ENCODE measurements around the gene ABCF2. TPM values are rescaled to one million over a fixed set of nuclear protein-coding genes. Genes with fewer than 3 reads are reported as not detected.
A peak's percentile ranks its signal among the peaks of the same experiment; 100 is the strongest.

The ABCF2 gene
- total RNA-seq, 2 donors from 2014 or later: 27.9 to 28.0 TPM

- intact Hi-C loops (cut with DNase I, micrococcal nuclease): no loop called here
- DNase-seq: no peak
- no peak for ATAC-seq
These were observed 40.2 kb downstream of the ABCF2 start, which contains the start of gene ASB10 for GRCh38 chr7:151186640-151187408. ASB10 (minus strand) TSS chr7:151187250; CDS start chr7:151187130, 120 bp downstream.

- intact Hi-C loops (cut with DNase I, micrococcal nuclease): no loop called here
- no peak for DNase-seq
- no peak for ATAC-seq
These were observed 41.0 kb downstream of the ABCF2 start for GRCh38 chr7:151185762-151186639.

- intact Hi-C loops (cut with DNase I, micrococcal nuclease): no loop called here
- DNase-seq: no peak
- no peak for ATAC-seq
These were observed 46.0 kb downstream of the ABCF2 start for GRCh38 chr7:151181011-151181431.

GRCh38 chr7:151179946-151180345 is 47.1 kb downstream of the ABCF2 start:
- intact Hi-C loops (cut with DNase I, micrococcal nuclease): no loop called here
- DNase-seq (no peak), ATAC-seq (no peak)

- DNase-seq (no peak), ATAC-seq (no peak)
- intact Hi-C loops (cut with DNase I, micrococcal nuclease): no loop called here
These were observed 47.6 kb downstream of the ABCF2 start for GRCh38 chr7:151179287-151179860.

- intact Hi-C loops (cut with DNase I, micrococcal nuclease): no loop called here
- ATAC-seq (no peak), DNase-seq (no peak)
These were observed 48.2 kb downstream of the ABCF2 start for GRCh38 chr7:151178831-151179230.

- DNase-seq: no peak
- no peak for ATAC-seq
- intact Hi-C loops (cut with DNase I, micrococcal nuclease): no loop called here
These were observed 48.8 kb downstream of the ABCF2 start for GRCh38 chr7:151178236-151178635.

- DNase-seq: no peak
- intact Hi-C loops (cut with DNase I, micrococcal nuclease): no loop called here
- ATAC-seq: no peak
These were observed 49.7 kb downstream of the ABCF2 start for GRCh38 chr7:151177310-151177709.

- ATAC-seq (no peak), DNase-seq (no peak)
- intact Hi-C loops (cut with DNase I, micrococcal nuclease): no loop called here
These were observed 50.6 kb downstream of the ABCF2 start for GRCh38 chr7:151176401-151176800.

- DNase-seq: no peak
- intact Hi-C loops (cut with DNase I, micrococcal nuclease): no loop called here
- ATAC-seq: peak; percentile 42
These were observed 51.2 kb downstream of the ABCF2 start for GRCh38 chr7:151175793-151176311.

- DNase-seq: no peak
- no peak for ATAC-seq
- intact Hi-C loops (cut with DNase I, micrococcal nuclease): no loop called here
These were observed 51.8 kb downstream of the ABCF2 start for GRCh38 chr7:151175047-151175792.

GRCh38 chr7:151174246-151175046 is 52.6 kb downstream of the ABCF2 start:
- intact Hi-C loops (cut with DNase I, micrococcal nuclease): loop anchor here in 1 of 2 donors (5.0 kb wide), 1 partner anchor 52 kb away; no protein-coding TSS in a partner anchor
- DNase-seq (no peak), ATAC-seq (no peak)

- intact Hi-C loops (cut with DNase I, micrococcal nuclease): loop anchor here (2.0 to 5.0 kb wide), 2 partner anchors 49 to 51 kb away; no protein-coding TSS in a partner anchor
- ATAC-seq (no peak), DNase-seq (no peak)
These were observed 53.4 kb downstream of the ABCF2 start for GRCh38 chr7:151173386-151174245.

- intact Hi-C loops (cut with DNase I, micrococcal nuclease): loop anchor here (2.0 to 5.0 kb wide), 2 partner anchors 48 to 50 kb away; no protein-coding TSS in a partner anchor
These were observed 54.5 kb downstream of the ABCF2 start for GRCh38 chr7:151172273-151173141.

GRCh38 chr7:151168787-151169162 is 58.2 kb downstream of the ABCF2 start:
- intact Hi-C loops (cut with DNase I, micrococcal nuclease): no loop called here
- no peak for DNase-seq
- no peak for ATAC-seq

More at GRCh38 chr7:151172273-151173141, 54.5 kb downstream of the ABCF2 start:
- ATAC-seq (peak; percentile 76), DNase-seq (peak in 1 of 2 donors; percentile 77)
